Measurements from ENCODE around the gene PCP2.

- TF ChIP-seq CTCF (IDR thresholded peaks at IDR 0.05 in 4 of 5, conservative IDR thresholded peaks at IDR 0.05 in 1 of 5), result no peak
- no peak for TF ChIP-seq POLR2A (IDR thresholded peaks at IDR 0.05)
Measured at GRCh38 chr19:7623725-7624603, 9.6 kb downstream of the PCP2 start.

Measured in gastrocnemius medialis (tissue), 4 donors.